Gastrocnemius medialis (tissue), 4 donors: ENCODE measurements around the gene ADGRV1. TPM values are rescaled to one million over a fixed set of nuclear protein-coding genes. Genes with fewer than 3 reads are reported as not detected.
"Not testable (repeated sequence)": the region's sequence is repeated elsewhere in the genome, so short reads cannot be mapped to it uniquely, and the experiment has no call there.

Source experiments
- ATAC-seq, 2 donors: fragments of 150-250 bp; one replicate each; pipeline ENCODE4 v1.9.1; 2016
- DNase-seq, 2 donors: peaks; one replicate each; pipeline ENCODE4 v3.0.0-alpha.2; 2019
- H3K27ac ChIP-seq, 4 donors: fragments of 200-600 bp; sonication (generic); 1 replicate in 1 of 4; 2 replicates in 3 of 4; pipeline ENCODE4 v1.5.1; 2016 to 2018; ENCODE audit warnings: mild to moderate bottlenecking in 2 of 4, moderate library complexity in 1 of 4
- H3K27me3 ChIP-seq, 3 donors: fragments of 200-600 bp; sonication (generic) in 2 of 3; 1 replicate in 1 of 3; 2 replicates in 2 of 3; pipeline versions ENCODE4 v1.5.1 to v1.6.0; 2016 to 2019; ENCODE audit warnings: mild to moderate bottlenecking in 1 of 3, moderate library complexity in 1 of 3
- H3K36me3 ChIP-seq, 2 donors: fragments of 200-600 bp; sonication (generic) in 1 of 2; one replicate each; pipeline ENCODE4 v1.5.1; 2017 to 2018
- H3K4me1 ChIP-seq, 2 donors: fragments of 200-600 bp; sonication (generic) in 1 of 2; one replicate each; pipeline ENCODE4 v1.5.1; 2016 to 2017; ENCODE audit warnings: mild to moderate bottlenecking in 2 of 2
- H3K4me3 ChIP-seq, 4 donors: fragments of 200-600 bp; sonication (generic) in 3 of 4; 1 replicate in 1 of 4; 2 replicates in 3 of 4; pipeline ENCODE4 v1.5.1; 2016 to 2019; ENCODE audit warnings: mild to moderate bottlenecking in 2 of 4
- H3K9me3 ChIP-seq, 3 donors: fragments of 200-600 bp; sonication (generic) in 2 of 3; 1 replicate in 1 of 3; 2 replicates in 2 of 3; pipeline ENCODE4 v1.5.1; 2016 to 2019
- POLR2A ChIP-seq, 2 donors: fragments of 450-650 bp; IDR thresholded peaks; one replicate each; pipeline ENCODE4 v1.6.1; 2017; ENCODE audit warnings: antibody characterized with exemption in 2 of 2, mild to moderate bottlenecking in 2 of 2, moderate library complexity in 2 of 2
- in situ Hi-C, 4 donors: fragments of 200-750 bp; cut with MboI; loops; one replicate each; pipeline versions ENCODE4 v1.15.0 to v1.8.0; 2017; ENCODE audit warnings: low sequenced_read_pairs in 4 of 4
- intact Hi-C: fragments of 100-400 bp; cut with DNase I; formaldehyde crosslinking; loops from one replicate; pipeline ENCODE4 v1.15.1; 2023; ENCODE audit warnings: low total_unique reads
- total RNA-seq, 4 donors: library from RNA; depleted of rRNA; stranded (reverse); fragments of >200 nt; gene quantifications; one replicate each; pipeline versions ENCODE4 v1.1.0 to v1.2.3, GENCODE V29; 2016
- TF ChIP-seq, protein P1 (sequence below), 5 experiments: fragments of 450-650 bp in 3 of 5; fragments of 200-600 bp in 2 of 5; sonication (generic) in 2 of 5; IDR thresholded peaks in 4 of 5; conservative IDR thresholded peaks in 1 of 5; 1 replicate in 4 of 5; 2 replicates in 1 of 5; pipeline ENCODE4 v1.5.1; 2016 to 2019; ENCODE audit warnings: antibody characterized with exemption in 5 of 5, mild to moderate bottlenecking in 3 of 5, moderate library complexity in 3 of 5

ADGRV1 gene
- total RNA-seq, 4 donors from 2014 or later, result 0.22 to 0.41 TPM; not detected in 2

DNA sequence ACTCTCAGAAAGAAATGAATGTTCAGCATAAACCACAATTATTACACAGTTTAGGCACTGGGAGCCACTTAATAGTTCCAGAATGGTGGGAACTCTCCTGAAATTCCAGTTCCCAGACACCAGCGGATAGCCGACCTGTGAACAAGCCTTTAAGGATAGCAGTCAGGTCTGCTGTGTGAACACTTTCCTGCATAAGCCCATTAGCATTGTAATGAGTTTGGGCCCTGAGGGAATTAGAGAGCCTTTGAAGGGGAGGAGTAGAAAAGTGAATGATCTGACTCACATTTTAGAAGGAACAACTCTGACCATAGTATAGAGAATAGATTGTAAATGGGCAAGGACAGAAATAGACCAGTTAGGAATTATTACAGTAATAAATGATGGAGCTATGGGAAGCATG is 189.1 kb downstream of the ADGRV1 start:
- in situ Hi-C loops, result no loop called here
- Histone ChIP-seq H3K4me3 (no peak overlapping the region), H3K27ac (no peak overlapping the region), H3K4me1 (no peaks in the 10 kb centered on the region), H3K36me3 (no peaks in the 10 kb centered on the region), H3K27me3 (no peaks in the 10 kb centered on the region), H3K9me3 (no peaks in the 10 kb centered on the region)
- intact Hi-C loops, result no loop called here
- TF ChIP-seq, protein P1, sequence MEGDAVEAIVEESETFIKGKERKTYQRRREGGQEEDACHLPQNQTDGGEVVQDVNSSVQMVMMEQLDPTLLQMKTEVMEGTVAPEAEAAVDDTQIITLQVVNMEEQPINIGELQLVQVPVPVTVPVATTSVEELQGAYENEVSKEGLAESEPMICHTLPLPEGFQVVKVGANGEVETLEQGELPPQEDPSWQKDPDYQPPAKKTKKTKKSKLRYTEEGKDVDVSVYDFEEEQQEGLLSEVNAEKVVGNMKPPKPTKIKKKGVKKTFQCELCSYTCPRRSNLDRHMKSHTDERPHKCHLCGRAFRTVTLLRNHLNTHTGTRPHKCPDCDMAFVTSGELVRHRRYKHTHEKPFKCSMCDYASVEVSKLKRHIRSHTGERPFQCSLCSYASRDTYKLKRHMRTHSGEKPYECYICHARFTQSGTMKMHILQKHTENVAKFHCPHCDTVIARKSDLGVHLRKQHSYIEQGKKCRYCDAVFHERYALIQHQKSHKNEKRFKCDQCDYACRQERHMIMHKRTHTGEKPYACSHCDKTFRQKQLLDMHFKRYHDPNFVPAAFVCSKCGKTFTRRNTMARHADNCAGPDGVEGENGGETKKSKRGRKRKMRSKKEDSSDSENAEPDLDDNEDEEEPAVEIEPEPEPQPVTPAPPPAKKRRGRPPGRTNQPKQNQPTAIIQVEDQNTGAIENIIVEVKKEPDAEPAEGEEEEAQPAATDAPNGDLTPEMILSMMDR (IDR thresholded peaks at IDR 0.05 in 4 of 5, conservative IDR thresholded peaks at IDR 0.05 in 1 of 5), result no peak
- no peak for TF ChIP-seq POLR2A (IDR thresholded peaks at IDR 0.05)
- no peak for DNase-seq
- ATAC-seq, result no peak

DNA sequence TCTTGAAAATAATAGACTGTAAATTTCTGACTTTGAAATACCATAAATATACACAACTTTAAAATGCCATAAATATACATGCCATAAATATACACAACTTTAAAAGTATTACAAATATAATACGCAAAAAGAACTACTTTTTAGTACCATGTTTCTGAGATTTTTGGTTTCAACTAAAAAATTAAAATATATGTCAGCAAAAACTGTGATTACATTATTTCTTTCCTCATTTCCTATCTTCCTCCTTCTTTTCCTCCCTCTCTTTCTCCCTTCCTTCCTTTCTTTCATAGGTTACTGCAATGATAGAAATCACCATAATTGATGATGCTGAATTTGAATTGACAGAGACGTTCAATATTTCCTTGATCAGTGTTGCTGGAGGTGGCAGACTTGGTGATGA is 200.5 kb downstream of the ADGRV1 start:
- Histone ChIP-seq H3K27me3 (no peaks in the 10 kb centered on the region), H3K36me3 (no peaks in the 10 kb centered on the region), H3K4me3 (no peak overlapping the region), H3K9me3 (no peaks in the 10 kb centered on the region), H3K4me1 (no peaks in the 10 kb centered on the region), H3K27ac (no peak overlapping the region)
- intact Hi-C loops (no loop called here), in situ Hi-C loops (no loop called here)
- TF ChIP-seq, protein P1 (IDR thresholded peaks at IDR 0.05 in 4 of 5, conservative IDR thresholded peaks at IDR 0.05 in 1 of 5), result no peak
- no peak for TF ChIP-seq POLR2A (IDR thresholded peaks at IDR 0.05)
- DNase-seq, result no peak
- ATAC-seq, result no peak

DNA sequence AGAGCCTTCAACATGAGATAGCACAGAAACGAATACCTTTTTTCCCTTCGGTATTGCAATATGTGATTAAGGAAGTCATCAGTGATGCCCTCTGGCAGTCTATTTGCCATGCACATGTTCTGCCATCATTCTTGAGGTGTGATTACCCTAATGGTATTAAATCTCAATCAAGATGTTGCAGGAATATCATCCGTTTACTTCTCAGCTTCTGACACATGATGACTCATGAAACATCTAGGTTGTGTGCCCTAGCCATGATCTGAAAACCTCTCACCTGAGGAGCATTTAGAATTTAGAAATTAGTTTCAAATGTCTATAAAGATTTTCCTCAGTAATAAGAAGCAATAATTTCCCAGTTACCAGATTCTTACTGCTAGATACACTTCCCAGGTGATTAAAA is 209.1 kb downstream of the ADGRV1 start:
- H3K27ac ChIP-seq, result no peak overlapping the region
- H3K36me3 ChIP-seq, result no peaks in the 10 kb centered on the region
- intact Hi-C loops (no loop called here), in situ Hi-C loops (no loop called here)
- H3K9me3 ChIP-seq, result no peaks in the 10 kb centered on the region
- H3K4me1 ChIP-seq, result no peaks in the 10 kb centered on the region
- no peak overlapping the region for H3K4me3 ChIP-seq
- no peak for DNase-seq
- no peak for ATAC-seq
- no peak for TF ChIP-seq POLR2A (IDR thresholded peaks at IDR 0.05)
- TF ChIP-seq, protein P1 (IDR thresholded peaks at IDR 0.05 in 4 of 5, conservative IDR thresholded peaks at IDR 0.05 in 1 of 5), result no peak
- H3K27me3 ChIP-seq, result no peaks in the 10 kb centered on the region

DNA sequence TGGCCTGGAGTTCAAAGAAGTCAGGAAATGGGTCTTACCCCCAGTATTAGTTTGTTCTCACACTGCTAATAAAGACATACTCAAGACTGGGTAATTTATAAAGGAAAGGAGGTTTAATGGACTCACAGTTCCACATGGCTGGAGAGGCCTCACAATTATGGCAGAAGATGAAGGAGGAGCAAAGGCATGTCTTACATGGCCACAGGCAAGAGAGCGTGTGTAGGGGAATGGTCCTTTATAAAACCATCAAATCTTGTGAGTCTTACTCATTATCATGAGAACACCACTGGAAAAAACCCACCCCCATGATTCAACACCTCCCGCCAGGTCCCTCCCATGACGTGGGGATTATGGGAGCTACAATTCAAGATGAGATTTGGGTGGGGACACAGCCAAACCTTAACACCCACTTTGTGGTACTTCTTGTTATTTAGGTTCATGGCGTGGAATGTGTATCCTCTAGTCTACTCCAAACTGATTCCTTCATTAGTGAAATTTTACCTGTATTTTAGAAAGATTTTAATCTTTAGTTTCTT is 211.5 kb downstream of the ADGRV1 start:
- H3K9me3 ChIP-seq, H3K4me1 ChIP-seq, ATAC-seq, H3K27ac ChIP-seq, H3K27me3 ChIP-seq, intact Hi-C loops, DNase-seq, H3K36me3 ChIP-seq, H3K4me3 ChIP-seq, in situ Hi-C loops: not testable (repeated sequence)

DNA sequence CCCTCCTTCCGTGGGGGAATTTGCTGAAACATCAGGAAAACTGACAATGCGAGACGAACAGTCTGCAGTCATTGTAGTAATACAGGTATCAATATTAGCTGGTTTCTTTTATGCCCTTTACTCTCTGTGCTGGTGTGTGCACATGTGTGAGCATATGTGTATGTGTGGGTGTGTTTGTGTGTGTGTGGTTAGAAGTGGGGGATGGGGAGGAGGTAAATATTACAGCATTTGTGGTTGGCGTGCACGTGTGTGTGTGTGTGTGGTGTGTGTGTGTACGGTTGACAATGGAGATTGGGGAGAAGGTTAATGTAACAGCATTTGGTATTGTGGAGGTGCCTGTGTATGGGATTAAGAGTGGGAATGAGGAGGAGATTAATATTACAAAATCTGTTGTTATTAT is 219.4 kb downstream of the ADGRV1 start:
- DNase-seq, result no peak
- ATAC-seq, result no peak
- TF ChIP-seq POLR2A (IDR thresholded peaks at IDR 0.05), result no peak
- TF ChIP-seq, protein P1 (IDR thresholded peaks at IDR 0.05 in 4 of 5, conservative IDR thresholded peaks at IDR 0.05 in 1 of 5), result no peak
- H3K36me3 ChIP-seq, result no peaks in the 10 kb centered on the region
- H3K27ac ChIP-seq, result no peak overlapping the region
- no peaks in the 10 kb centered on the region for H3K27me3 ChIP-seq
- no peak overlapping the region for H3K4me3 ChIP-seq
- no peaks in the 10 kb centered on the region for H3K9me3 ChIP-seq
- intact Hi-C loops (no loop called here), in situ Hi-C loops (loop anchor here in 2 of 4 donors (25.0 kb wide), 1 partner anchor 341 kb away; no protein-coding TSS in a partner anchor)
- no peaks in the 10 kb centered on the region for H3K4me1 ChIP-seq
